ENCODE results near the gene MPEG1. TPM values are rescaled to one million over a fixed set of nuclear protein-coding genes. Genes with fewer than 3 reads are reported as not detected.

The MPEG1 gene
- total and polyA plus RNA-seq, 7 experiments from 2014 or later: 0.26 to 187 (median 5.0) TPM; not detected in 1

GRCh38 chr11:59200423-59200746 lies 12.3 kb downstream of the MPEG1 start:
- peaks cover 0 to 6% (median 0%) of the 10 kb centered on the region in 5 donors for H3K27me3 Mint-ChIP-seq
- H3K27ac ChIP-seq (ENCODE audit: low read depth, low read length): no peak overlapping the region
- H3K4me3 ChIP-seq (ENCODE audit: low read length): no peak overlapping the region
- H3K27ac Mint-ChIP-seq: peak overlapping the region in 1 of 9 donors; percentile 12
- H3K4me3 Mint-ChIP-seq: no peak overlapping the region
- no peak for DNase-seq
- POLR2A ChIA-PET: no interaction called here
- H3K4me1 ChIP-seq (ENCODE audit: control insufficient read depth in 2 of 2, insufficient read depth in 2 of 2, low read length in 2 of 2): no peaks in the 10 kb centered on the region
- H3K9me3 Mint-ChIP-seq: no peaks in the 10 kb centered on the region
- H3K36me3 ChIP-seq (ENCODE audit: control insufficient read depth in 2 of 3, insufficient read depth in 3 of 3, low read length in 3 of 3): no peaks in the 10 kb centered on the region
- peaks cover 0 to 16% (median 9%) of the 10 kb centered on the region in 5 donors for H3K36me3 Mint-ChIP-seq
- intact Hi-C loops (cut with micrococcal nuclease): no loop called here
- CTCF ChIA-PET: no interaction called here
- no peak for ATAC-seq
- H3K9me3 ChIP-seq (ENCODE audit: control insufficient read depth in 2 of 3, low read length in 3 of 3): no peaks in the 10 kb centered on the region
- peaks cover 0 to 17% (median 7%) of the 10 kb centered on the region in 7 donors for H3K4me1 Mint-ChIP-seq
- no peaks in the 10 kb centered on the region for H3K27me3 ChIP-seq (ENCODE audit: control insufficient read depth in 2 of 2, insufficient read depth in 2 of 2, low read length in 2 of 2)

DNA sequence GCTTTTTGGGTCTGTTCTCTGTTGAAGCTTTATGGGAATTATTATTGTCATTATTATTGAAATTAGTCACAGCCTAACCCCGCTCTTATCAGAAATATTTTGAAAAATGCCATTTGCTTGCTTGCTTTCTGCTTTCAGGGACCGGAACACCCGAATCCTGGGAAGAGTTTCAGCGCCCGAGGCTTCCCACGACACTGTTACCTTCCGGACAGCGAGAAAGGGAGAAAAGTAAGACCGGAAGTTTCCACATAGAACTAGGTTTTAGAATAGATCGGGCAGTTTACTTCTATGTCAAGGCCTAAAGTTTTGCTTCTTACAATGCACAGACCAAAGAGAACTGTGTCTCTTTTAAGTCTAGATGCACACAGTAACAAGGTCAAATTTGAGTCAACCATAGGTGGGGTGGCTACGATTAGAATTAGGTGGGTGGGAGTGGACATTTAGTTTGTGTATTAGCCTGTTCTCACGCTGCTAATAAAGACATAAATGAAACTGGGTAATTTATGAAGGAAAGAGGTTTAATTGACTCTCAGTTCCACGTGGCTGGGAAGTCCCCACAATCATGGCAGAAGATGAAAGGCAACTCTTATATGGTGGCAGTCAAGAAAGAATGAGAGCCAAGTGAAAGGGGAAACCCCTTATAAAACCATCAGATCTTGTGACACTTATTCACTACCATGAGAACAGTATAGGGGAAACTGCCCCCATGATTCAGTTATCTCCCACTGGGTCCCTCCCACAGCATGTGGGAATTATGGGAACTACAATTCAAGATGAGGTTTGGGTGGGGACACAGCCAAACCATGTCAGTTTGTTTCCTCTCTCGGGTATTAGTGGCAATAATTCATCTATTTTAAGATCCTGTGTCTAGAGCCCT lies 12.9 kb downstream of the MPEG1 start:
- DNase-seq: no peak

DNA sequence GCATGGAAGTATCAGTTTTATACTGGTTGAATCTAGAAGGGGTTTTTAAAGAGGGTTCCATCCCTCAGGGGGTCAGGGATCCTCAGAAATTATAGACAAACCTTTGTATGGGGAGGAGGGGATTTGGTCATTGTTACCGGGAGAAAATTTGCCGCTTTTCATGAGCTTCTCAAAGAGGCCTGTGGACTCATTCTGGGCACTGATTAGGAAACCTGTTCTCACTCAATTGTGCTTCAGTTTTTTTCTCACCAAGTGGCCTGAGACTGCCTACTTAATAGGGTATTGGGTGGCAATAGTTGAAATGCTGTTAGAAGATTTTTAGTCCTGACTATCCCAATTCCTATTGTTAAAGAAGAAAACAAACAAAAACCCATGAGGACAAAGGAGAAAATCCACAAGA lies 14.0 kb downstream of the MPEG1 start:
- DNase-seq: no peak
- ATAC-seq: no peak
- ChIA-PET POLR2A (no interaction called here), CTCF (no interaction called here)
- Mint-ChIP-seq H3K9me3 (no peaks in the 10 kb centered on the region), H3K36me3 (peaks cover 0 to 27% (median 11%) of the 10 kb centered on the region in 5 donors), H3K27ac (no peak overlapping the region), H3K27me3 (peaks cover 0 to 7% (median 0%) of the 10 kb centered on the region in 5 donors), H3K4me3 (no peak overlapping the region), H3K4me1 (peaks cover 0 to 14% (median 7%) of the 10 kb centered on the region in 7 donors)
- no peak overlapping the region for H3K4me3 ChIP-seq (ENCODE audit: low read length)
- H3K36me3 ChIP-seq (ENCODE audit: control insufficient read depth in 2 of 3, insufficient read depth in 3 of 3, low read length in 3 of 3): no peaks in the 10 kb centered on the region
- H3K9me3 ChIP-seq (ENCODE audit: control insufficient read depth in 2 of 3, low read length in 3 of 3): no peaks in the 10 kb centered on the region
- H3K27ac ChIP-seq (ENCODE audit: low read depth, low read length): no peak overlapping the region
- H3K4me1 ChIP-seq (ENCODE audit: control insufficient read depth in 2 of 2, insufficient read depth in 2 of 2, low read length in 2 of 2): no peaks in the 10 kb centered on the region
- no peaks in the 10 kb centered on the region for H3K27me3 ChIP-seq (ENCODE audit: control insufficient read depth in 2 of 2, insufficient read depth in 2 of 2, low read length in 2 of 2)
- intact Hi-C loops (cut with micrococcal nuclease): no loop called here

More for the DNA sequence above, 12.9 kb downstream of the MPEG1 start:
- Histone ChIP-seq H3K9me3 (ENCODE audit: control insufficient read depth in 2 of 3, low read length in 3 of 3) (no peaks in the 10 kb centered on the region), H3K4me1 (ENCODE audit: control insufficient read depth in 2 of 2, insufficient read depth in 2 of 2, low read length in 2 of 2) (no peaks in the 10 kb centered on the region), H3K4me3 (ENCODE audit: low read length) (no peak overlapping the region), H3K36me3 (ENCODE audit: control insufficient read depth in 2 of 3, insufficient read depth in 3 of 3, low read length in 3 of 3) (no peaks in the 10 kb centered on the region), H3K27me3 (ENCODE audit: control insufficient read depth in 2 of 2, insufficient read depth in 2 of 2, low read length in 2 of 2) (no peaks in the 10 kb centered on the region), H3K27ac (ENCODE audit: low read depth, low read length) (no peak overlapping the region)
- ChIA-PET CTCF (no interaction called here), POLR2A (no interaction called here)
- Mint-ChIP-seq H3K27ac (peak overlapping the region in 1 of 9 donors; percentile 12), H3K4me1 (peaks cover 0 to 16% (median 7%) of the 10 kb centered on the region in 7 donors), H3K36me3 (peaks cover 0 to 19% (median 11%) of the 10 kb centered on the region in 5 donors), H3K4me3 (no peak overlapping the region), H3K9me3 (no peaks in the 10 kb centered on the region), H3K27me3 (peaks cover 0 to 9% (median 0%) of the 10 kb centered on the region in 5 donors)
- peak; percentile 65 for ATAC-seq
- intact Hi-C loops (cut with micrococcal nuclease): no loop called here

DNA sequence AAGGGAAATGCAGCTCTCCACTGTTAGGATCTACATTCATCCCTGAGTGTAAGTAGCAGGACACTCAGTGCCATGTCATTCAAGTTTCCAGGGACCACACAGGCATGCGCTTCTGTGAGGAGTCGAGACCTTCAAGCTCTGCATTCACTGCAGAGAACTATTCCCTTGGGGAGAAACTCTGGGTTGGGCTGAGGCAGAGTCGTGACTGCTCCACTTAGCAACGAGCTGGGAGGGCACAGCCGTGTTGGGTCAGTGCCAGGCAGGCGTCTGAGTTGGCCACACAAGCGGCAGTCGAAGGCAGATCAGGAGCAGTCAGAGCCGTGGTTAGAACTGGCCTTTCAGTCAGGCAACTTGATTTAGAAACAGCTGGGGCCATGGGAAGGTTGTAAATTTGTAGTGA lies 14.7 kb downstream of the MPEG1 start:
- ChIA-PET POLR2A (no interaction called here), CTCF (no interaction called here)
- Histone ChIP-seq H3K27me3 (ENCODE audit: control insufficient read depth in 2 of 2, insufficient read depth in 2 of 2, low read length in 2 of 2) (no peaks in the 10 kb centered on the region), H3K36me3 (ENCODE audit: control insufficient read depth in 2 of 3, insufficient read depth in 3 of 3, low read length in 3 of 3) (no peaks in the 10 kb centered on the region), H3K4me3 (ENCODE audit: low read length) (no peak overlapping the region), H3K4me1 (ENCODE audit: control insufficient read depth in 2 of 2, insufficient read depth in 2 of 2, low read length in 2 of 2) (no peaks in the 10 kb centered on the region), H3K9me3 (ENCODE audit: control insufficient read depth in 2 of 3, low read length in 3 of 3) (no peaks in the 10 kb centered on the region), H3K27ac (ENCODE audit: low read depth, low read length) (no peak overlapping the region)
- Mint-ChIP-seq H3K9me3 (no peaks in the 10 kb centered on the region), H3K36me3 (peaks cover 0 to 27% (median 11%) of the 10 kb centered on the region in 5 donors), H3K27ac (no peak overlapping the region), H3K4me1 (peaks cover 0 to 14% (median 7%) of the 10 kb centered on the region in 7 donors), H3K27me3 (peaks cover 0 to 7% (median 0%) of the 10 kb centered on the region in 5 donors), H3K4me3 (no peak overlapping the region)
- DNase-seq: no peak
- no peak for ATAC-seq
- intact Hi-C loops (cut with micrococcal nuclease): no loop called here

DNA sequence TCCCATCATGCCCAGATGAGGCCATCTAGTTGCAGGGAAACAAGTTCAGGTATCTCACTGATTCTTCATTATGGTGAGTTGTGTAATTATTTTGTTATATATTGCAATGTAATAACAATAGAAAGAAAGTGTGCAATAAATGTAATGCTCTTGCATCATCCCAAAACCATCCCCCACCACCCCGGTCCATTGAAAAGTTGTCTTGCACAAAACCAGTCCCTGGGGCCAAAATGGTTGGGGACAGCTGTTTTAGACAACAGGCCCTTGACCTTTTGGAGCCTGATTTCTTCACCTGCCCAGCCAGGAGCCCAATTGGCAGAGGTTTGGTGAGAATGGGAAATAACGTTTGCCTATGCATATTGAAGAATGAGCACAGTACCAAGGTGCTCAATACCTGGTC lies 15.9 kb downstream of the MPEG1 start:
- Mint-ChIP-seq H3K27ac (no peak overlapping the region), H3K27me3 (peaks cover 0 to 7% (median 0%) of the 10 kb centered on the region in 5 donors), H3K4me3 (no peak overlapping the region), H3K9me3 (no peaks in the 10 kb centered on the region), H3K4me1 (peaks cover 0 to 12% (median 7%) of the 10 kb centered on the region in 7 donors), H3K36me3 (peaks cover 0 to 31% (median 10%) of the 10 kb centered on the region in 5 donors)
- no peaks in the 10 kb centered on the region for H3K9me3 ChIP-seq (ENCODE audit: control insufficient read depth in 2 of 3, low read length in 3 of 3)
- H3K27me3 ChIP-seq (ENCODE audit: control insufficient read depth in 2 of 2, insufficient read depth in 2 of 2, low read length in 2 of 2): no peaks in the 10 kb centered on the region
- POLR2A ChIA-PET: no interaction called here
- no peaks in the 10 kb centered on the region for H3K36me3 ChIP-seq (ENCODE audit: control insufficient read depth in 2 of 3, insufficient read depth in 3 of 3, low read length in 3 of 3)
- H3K4me3 ChIP-seq (ENCODE audit: low read length): no peak overlapping the region
- intact Hi-C loops (cut with micrococcal nuclease): no loop called here
- ATAC-seq: no peak
- CTCF ChIA-PET: no interaction called here
- DNase-seq: no peak
- H3K27ac ChIP-seq (ENCODE audit: low read depth, low read length): no peak overlapping the region
- no peaks in the 10 kb centered on the region for H3K4me1 ChIP-seq (ENCODE audit: control insufficient read depth in 2 of 2, insufficient read depth in 2 of 2, low read length in 2 of 2)

DNA sequence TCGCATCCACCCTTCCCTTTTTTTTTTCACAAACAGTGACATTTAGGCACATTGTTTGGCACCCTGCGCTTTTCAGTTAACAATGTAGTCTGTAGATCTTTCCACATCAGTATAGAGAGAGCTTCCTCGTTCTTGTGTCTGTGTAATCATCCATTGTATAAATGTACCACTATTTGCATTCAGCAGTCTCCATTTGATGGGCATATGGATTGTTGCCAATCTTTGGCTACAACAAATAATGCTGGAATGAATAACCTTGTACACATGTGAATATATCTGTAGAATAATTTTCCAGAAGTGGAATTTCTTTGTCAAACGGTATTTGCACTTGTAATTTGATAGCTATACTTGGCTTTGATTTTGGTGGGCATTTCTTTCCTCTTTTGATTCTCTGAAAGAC lies 17.1 kb downstream of the MPEG1 start:
- H3K4me3 Mint-ChIP-seq: no peak overlapping the region
- H3K9me3 Mint-ChIP-seq: no peaks in the 10 kb centered on the region
- CTCF ChIA-PET: no interaction called here
- H3K9me3 ChIP-seq (ENCODE audit: control insufficient read depth in 2 of 3, low read length in 3 of 3): no peaks in the 10 kb centered on the region
- H3K4me3 ChIP-seq (ENCODE audit: low read length): no peak overlapping the region
- H3K36me3 Mint-ChIP-seq: peaks cover 0 to 36% (median 8%) of the 10 kb centered on the region in 5 donors
- H3K4me1 ChIP-seq (ENCODE audit: control insufficient read depth in 2 of 2, insufficient read depth in 2 of 2, low read length in 2 of 2): no peaks in the 10 kb centered on the region
- H3K4me1 Mint-ChIP-seq: peaks cover 0 to 11% (median 7%) of the 10 kb centered on the region in 7 donors
- H3K27me3 ChIP-seq (ENCODE audit: control insufficient read depth in 2 of 2, insufficient read depth in 2 of 2, low read length in 2 of 2): no peaks in the 10 kb centered on the region
- peak overlapping the region in 1 of 9 donors; percentile 5 for H3K27ac Mint-ChIP-seq
- ATAC-seq: no peak
- DNase-seq: no peak
- intact Hi-C loops (cut with micrococcal nuclease): no loop called here
- H3K36me3 ChIP-seq (ENCODE audit: control insufficient read depth in 2 of 3, insufficient read depth in 3 of 3, low read length in 3 of 3): no peaks in the 10 kb centered on the region
- POLR2A ChIA-PET: no interaction called here
- H3K27ac ChIP-seq (ENCODE audit: low read depth, low read length): no peak overlapping the region
- peaks cover 0 to 7% (median 0%) of the 10 kb centered on the region in 5 donors for H3K27me3 Mint-ChIP-seq

All from naive thymus-derived CD4-positive, alpha-beta T cell (primary cell).